Neural progenitor cell (in vitro differentiated cells): Measurements from ENCODE around the gene ARHGAP26.

Experiments used
- CTCF ChIP-seq: fragments of 200-600 bp; sonication (generic); IDR thresholded peaks from 2 replicates; pipeline ENCODE4 v1.5.1; 2017; ENCODE audit warnings: antibody characterized with exemption, mild to moderate bottlenecking
- EZH2 ChIP-seq: fragments of 200-600 bp; sonication (generic); IDR thresholded peaks from 2 replicates; pipeline ENCODE4 v1.6.1; 2017; ENCODE audit warnings: antibody characterized with exemption, mild to moderate bottlenecking, moderate library complexity

- TF ChIP-seq CTCF (no peak), EZH2 (no peak)
These were observed 447.6 kb downstream of the ARHGAP26 start for GRCh38 chr5:143217804-143218160.
